Ovary (tissue), 3 donors: ENCODE results near the gene ASXL2.

Experiments
- CTCF ChIP-seq, 3 donors: fragments of 450-650 bp in 2 of 3; fragments of 200-600 bp in 1 of 3; IDR thresholded peaks; one replicate each; pipeline versions ENCODE4 v1.5.1 to v1.8.0; 2016 to 2022; ENCODE audit warnings: antibody characterized with exemption in 3 of 3, mild to moderate bottlenecking in 1 of 3
- EP300 ChIP-seq: sonication (generic); formaldehyde crosslinking; IDR thresholded peaks from one replicate; pipeline ENCODE4 v1.6.1; 2017; ENCODE audit warnings: antibody characterized with exemption
- POLR2A ChIP-seq: fragments of 450-650 bp; IDR thresholded peaks from one replicate; pipeline ENCODE4 v1.6.1; 2017; ENCODE audit warnings: antibody characterized with exemption, mild to moderate bottlenecking, moderate library complexity
- donor health status: DM: no; HTN: no; CAD: no.

GRCh38 chr2:25920336-25920735 lies 42.0 kb upstream of the ASXL2 start:
- no peak for TF ChIP-seq CTCF (IDR thresholded peaks at IDR 0.05)
- TF ChIP-seq EP300: no peak
- TF ChIP-seq POLR2A: no peak
